A549 (cell line): Measurements from ENCODE around the gene KIF5B. TPM values are rescaled to one million over a fixed set of nuclear protein-coding genes. Genes with fewer than 3 reads are reported as not detected.

Experiments
- ATAC-seq, 2 experiments: fragments of 200-7000 bp in 1 of 2; fragments of >200 bp in 1 of 2; cut with Nextera tagmentation in 1 of 2; cut with Tn5 transposase in 1 of 2; 3 replicates each; pipeline versions ENCODE4 v1.8.0 to v1.9.1; 2018 to 2020; ENCODE audit warnings: mild to moderate bottlenecking in 1 of 2, moderate library complexity in 1 of 2
- CTCF ChIA-PET: fragments of 300-600 bp; sonication (Branson Sonifier 250); formaldehyde crosslinking; extraction: SDS; loops from one replicate; lab custom pipeline; 2021; ENCODE audit warnings: antibody characterized with exemption, inconsistent platforms; lab: Yijun Ruan, JAX
- POLR2A ChIA-PET: fragments of 350-600 bp; formaldehyde crosslinking; extraction: SDS; loops from one replicate; lab custom pipeline; 2021; ENCODE audit warnings: antibody characterized with exemption, inconsistent platforms; lab: Yijun Ruan, JAX
- DNase-seq, 2 experiments: peaks; one replicate each; pipeline versions ENCODE4 v3.0.0 to v3.0.0-alpha.2; 2011 to 2016; ENCODE audit warnings: low read depth in 1 of 2, low spot score in 1 of 2
- FAIRE-seq: peaks from 2 replicates; lab custom pipeline; 2011; peaks lifted over from hg19 to GRCh38; lab: Jason Lieb, UNC
- H3K27ac ChIP-seq, 2 experiments: fragments of >200 bp; sonication (Bioruptor Twin); formaldehyde crosslinking; 3 replicates each; pipeline ENCODE4 v1.5.1; 2016 to 2017
- H3K4me1 ChIP-seq: fragments of >200 bp; sonication (Bioruptor Twin); formaldehyde crosslinking; 3 replicates; pipeline ENCODE4 v1.6.1; 2016
- H3K4me2 ChIP-seq: fragments of >200 bp; sonication (Bioruptor Twin); formaldehyde crosslinking; 3 replicates; pipeline ENCODE4 v1.6.1; 2016
- H3K4me3 ChIP-seq: fragments of >200 bp; sonication (Bioruptor Twin); formaldehyde crosslinking; 3 replicates; pipeline ENCODE4 v1.5.1; 2016
- H3K9me3 ChIP-seq: fragments of >200 bp; sonication (Bioruptor Twin); formaldehyde crosslinking; 3 replicates; pipeline ENCODE4 v1.6.1; 2016
- CBX8 ChIP-seq: fragments of 200-600 bp; sonication (generic); IDR thresholded peaks from 2 replicates; pipeline ENCODE4 v1.6.1; 2016
- EHMT2 ChIP-seq: fragments of 200-600 bp; sonication (generic); IDR thresholded peaks from 2 replicates; pipeline ENCODE4 v1.6.1; 2016; ENCODE audit warnings: antibody characterized with exemption, low read depth, mild to moderate bottlenecking, moderate library complexity
- EP300 ChIP-seq, 2 experiments: fragments of >200 bp; sonication (Bioruptor Twin); formaldehyde crosslinking; IDR thresholded peaks; 2 replicates in 1 of 2; 3 replicates in 1 of 2; pipeline ENCODE4 v1.6.1; 2016 to 2017
- ESRRA ChIP-seq: fragments of 150-350 bp; IDR thresholded peaks from 2 replicates; pipeline ENCODE4 v1.6.1; 2014; ENCODE audit warnings: mild to moderate bottlenecking, low read length, borderline replicate concordance
- FOSB ChIP-seq: fragments of 250-450 bp; sonication (Bioruptor Pico); IDR thresholded peaks from 2 replicates; pipeline ENCODE4 v1.5.0; 2020; ENCODE audit warnings: mild to moderate bottlenecking, moderate library complexity
- HOXA7 ChIP-seq: fragments of 250-450 bp; sonication (Bioruptor Pico); IDR thresholded peaks from 2 replicates; pipeline ENCODE4 v1.5.0; 2020; ENCODE audit warnings: mild to moderate bottlenecking, moderate library complexity
- HOXB13 ChIP-seq: fragments of 250-450 bp; sonication (Bioruptor Pico); IDR thresholded peaks from 2 replicates; pipeline ENCODE4 v1.5.0; 2020; ENCODE audit warnings: low read depth, mild to moderate bottlenecking, moderate library complexity
- JUN ChIP-seq, 2 experiments: fragments of >200 bp; sonication (Bioruptor Twin); formaldehyde crosslinking; IDR thresholded peaks; 2 replicates in 1 of 2; 3 replicates in 1 of 2; pipeline ENCODE4 v1.6.1; 2016 to 2017
- MAZ ChIP-seq: fragments of 150-350 bp; IDR thresholded peaks from 2 replicates; pipeline ENCODE4 v1.6.1; 2014; ENCODE audit warnings: antibody characterized with exemption, low read depth, low read length, borderline replicate concordance
- NFE2L2 ChIP-seq: fragments of 150-350 bp; conservative IDR thresholded peaks from 2 replicates; pipeline ENCODE4 v1.6.1; 2014; ENCODE audit warnings: low read length
- RCOR1 ChIP-seq: fragments of 150-350 bp; IDR thresholded peaks from 2 replicates; pipeline ENCODE4 v1.6.1; 2014; ENCODE audit warnings: antibody characterized with exemption, low read length, low read depth
- RFX5 ChIP-seq: fragments of 450-650 bp; IDR thresholded peaks from 2 replicates; pipeline ENCODE4 v1.7.1; 2014; ENCODE audit warnings: antibody characterized with exemption, mild to moderate bottlenecking, moderate library complexity
- RNF2 ChIP-seq: fragments of 200-600 bp; sonication (generic); IDR thresholded peaks from 2 replicates; pipeline ENCODE4 v1.6.1; 2016; ENCODE audit warnings: low read depth, mild to moderate bottlenecking, antibody characterized with exemption, moderate library complexity, borderline replicate concordance
- SREBF2 ChIP-seq: fragments of 450-650 bp; IDR thresholded peaks from 2 replicates; pipeline ENCODE4 v1.6.1; 2014; ENCODE audit warnings: mild to moderate bottlenecking, moderate library complexity
- TFCP2L1 ChIP-seq: fragments of 250-450 bp; sonication (Bioruptor Pico); IDR thresholded peaks from 2 replicates; pipeline ENCODE4 v1.5.0; 2021; ENCODE audit warnings: mild to moderate bottlenecking
- TP53 ChIP-seq: fragments of 250-450 bp; sonication (Bioruptor Pico); IDR thresholded peaks from 2 replicates; pipeline ENCODE4 v1.5.0; 2021; ENCODE audit warnings: mild to moderate bottlenecking, moderate library complexity
- ZC3H11A ChIP-seq: fragments of 450-650 bp; IDR thresholded peaks from 2 replicates; pipeline ENCODE4 v1.6.1; 2014; ENCODE audit warnings: antibody characterized with exemption, mild to moderate bottlenecking
- WGBS: methylation state at CpG from one replicate; pipeline ENCODE4 v1.1.6; 2017; ENCODE audit errors: missing lambda C conversion rate; 5-methylcytosine and 5-hydroxymethylcytosine counted together
- polyA plus RNA-seq, 4 experiments: library from polyadenylated mRNA; depleted of rRNA in 3 of 4; stranded (reverse); fragments of >200 nt; fragmentation: RNase III in 1 of 4; extraction: RNeasy Plus Mini Kit Qiagen cat#74134 plus additional on column Dnase treatment in 1 of 4; gene quantifications; 2 replicates in 3 of 4; 3 replicates in 1 of 4; pipeline ENCODE4 v1.2.3, GENCODE V29; 2011 to 2017
- TF ChIP-seq, protein P1 (sequence below): fragments of 150-350 bp; IDR thresholded peaks from 2 replicates; pipeline ENCODE4 v1.6.1; 2014; ENCODE audit warnings: low read depth, mild to moderate bottlenecking, low read length
- TF ChIP-seq, protein P2 (sequence below): fragments of 450-650 bp; IDR thresholded peaks from 2 replicates; pipeline ENCODE4 v1.6.1; 2014; ENCODE audit warnings: antibody characterized with exemption
- TF ChIP-seq, protein P3 (sequence below): fragments of 250-450 bp; sonication (Bioruptor Pico); IDR thresholded peaks from 2 replicates; pipeline ENCODE4 v1.5.0; 2021; ENCODE audit warnings: mild to moderate bottlenecking, moderate library complexity, borderline replicate concordance
- TF ChIP-seq, protein P4 (sequence below): fragments of >200 bp; sonication (Bioruptor Twin); formaldehyde crosslinking; IDR thresholded peaks from 3 replicates; pipeline ENCODE4 v1.6.1; 2016
- TF ChIP-seq, protein P5 (sequence below): IDR thresholded peaks from 2 replicates; pipeline ENCODE4 v1.6.1; 2012; ENCODE audit warnings: low read depth, borderline replicate concordance

KIF5B gene
- polyA plus RNA-seq, 2 of the 4 experiments (the other 2 are of a cell fraction) = 81.9 to 124 TPM

DNA sequence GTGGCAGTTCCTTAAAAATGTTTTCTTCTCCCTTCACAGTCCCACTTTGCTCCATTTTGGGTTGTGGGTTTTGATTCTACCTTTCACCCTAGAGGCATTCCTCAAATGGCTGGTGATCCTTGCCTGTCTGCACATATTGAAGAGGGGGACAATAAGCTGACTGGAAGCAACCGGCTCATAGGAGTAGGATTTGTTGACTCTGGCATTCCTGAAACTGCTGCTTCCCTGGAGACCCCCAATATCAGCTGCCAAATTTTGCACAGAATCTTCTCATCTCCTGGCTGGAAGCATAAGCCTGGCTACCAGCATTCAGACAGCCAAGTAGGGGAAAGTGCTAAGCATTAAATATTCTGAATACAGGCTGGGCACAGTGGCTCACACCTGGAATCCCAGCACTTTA, 53.7 kb downstream of the KIF5B start:
- FAIRE-seq (no peak), DNase-seq (no peak), ATAC-seq (no peak)
- 85% methylated on average over 1 of the region's 1 CpG for WGBS
- Histone ChIP-seq H3K4me1 (0 out of 3 replicates have a peak, but pooled peaks cover 3% of the 10 kb centered on the region), H3K9me3 (no peaks in the 10 kb centered on the region), H3K4me2 (no peak overlapping the region), H3K27ac (no peak overlapping the region), H3K4me3 (no peak overlapping the region)
- TF ChIP-seq SREBF2 (no peak), JUN (IDR thresholded peaks at IDR 0.05) (no peak)
- CTCF ChIA-PET = interaction anchor here (0.9 to 4.3 kb wide), 2 partner anchors 140 to 141 kb away, joined by 5 to 49 read pairs; no protein-coding TSS in a partner anchor
- POLR2A ChIA-PET = no interaction called here

DNA sequence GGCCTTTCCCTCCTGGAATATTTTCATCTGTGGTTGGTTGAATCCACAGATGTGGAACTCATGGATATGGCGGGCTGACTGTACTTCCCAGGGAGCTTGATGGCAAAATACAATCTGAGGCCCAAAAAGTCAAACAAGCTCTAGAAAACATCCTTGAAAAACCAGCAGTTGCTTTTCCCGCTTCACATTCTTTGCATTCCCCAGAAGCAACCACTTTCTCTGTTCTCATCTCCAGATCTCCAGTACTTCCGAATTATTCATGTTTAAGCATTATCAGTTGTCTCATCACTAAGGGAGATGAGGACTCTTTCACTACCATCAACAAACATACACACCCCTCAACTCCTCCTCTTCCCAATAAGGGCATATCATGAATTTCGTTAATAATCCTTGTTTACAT, 55.3 kb downstream of the KIF5B start:
- ATAC-seq = no peak
- TF ChIP-seq, protein P1, sequence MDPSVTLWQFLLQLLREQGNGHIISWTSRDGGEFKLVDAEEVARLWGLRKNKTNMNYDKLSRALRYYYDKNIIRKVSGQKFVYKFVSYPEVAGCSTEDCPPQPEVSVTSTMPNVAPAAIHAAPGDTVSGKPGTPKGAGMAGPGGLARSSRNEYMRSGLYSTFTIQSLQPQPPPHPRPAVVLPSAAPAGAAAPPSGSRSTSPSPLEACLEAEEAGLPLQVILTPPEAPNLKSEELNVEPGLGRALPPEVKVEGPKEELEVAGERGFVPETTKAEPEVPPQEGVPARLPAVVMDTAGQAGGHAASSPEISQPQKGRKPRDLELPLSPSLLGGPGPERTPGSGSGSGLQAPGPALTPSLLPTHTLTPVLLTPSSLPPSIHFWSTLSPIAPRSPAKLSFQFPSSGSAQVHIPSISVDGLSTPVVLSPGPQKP = no peak
- TF ChIP-seq SREBF2 (no peak), ZC3H11A (no peak), RNF2 (no peak), HOXB13 (CRISPR knock-in tag) (no peak), FOSB (CRISPR knock-in tag) (no peak), CBX8 (no peak), HOXA7 (CRISPR knock-in tag) (no peak), ESRRA (no peak), TP53 (CRISPR knock-in tag) (no peak)
- TF ChIP-seq, protein P2, sequence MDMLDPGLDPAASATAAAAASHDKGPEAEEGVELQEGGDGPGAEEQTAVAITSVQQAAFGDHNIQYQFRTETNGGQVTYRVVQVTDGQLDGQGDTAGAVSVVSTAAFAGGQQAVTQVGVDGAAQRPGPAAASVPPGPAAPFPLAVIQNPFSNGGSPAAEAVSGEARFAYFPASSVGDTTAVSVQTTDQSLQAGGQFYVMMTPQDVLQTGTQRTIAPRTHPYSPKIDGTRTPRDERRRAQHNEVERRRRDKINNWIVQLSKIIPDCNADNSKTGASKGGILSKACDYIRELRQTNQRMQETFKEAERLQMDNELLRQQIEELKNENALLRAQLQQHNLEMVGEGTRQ = no peak
- TF ChIP-seq, protein P3, sequence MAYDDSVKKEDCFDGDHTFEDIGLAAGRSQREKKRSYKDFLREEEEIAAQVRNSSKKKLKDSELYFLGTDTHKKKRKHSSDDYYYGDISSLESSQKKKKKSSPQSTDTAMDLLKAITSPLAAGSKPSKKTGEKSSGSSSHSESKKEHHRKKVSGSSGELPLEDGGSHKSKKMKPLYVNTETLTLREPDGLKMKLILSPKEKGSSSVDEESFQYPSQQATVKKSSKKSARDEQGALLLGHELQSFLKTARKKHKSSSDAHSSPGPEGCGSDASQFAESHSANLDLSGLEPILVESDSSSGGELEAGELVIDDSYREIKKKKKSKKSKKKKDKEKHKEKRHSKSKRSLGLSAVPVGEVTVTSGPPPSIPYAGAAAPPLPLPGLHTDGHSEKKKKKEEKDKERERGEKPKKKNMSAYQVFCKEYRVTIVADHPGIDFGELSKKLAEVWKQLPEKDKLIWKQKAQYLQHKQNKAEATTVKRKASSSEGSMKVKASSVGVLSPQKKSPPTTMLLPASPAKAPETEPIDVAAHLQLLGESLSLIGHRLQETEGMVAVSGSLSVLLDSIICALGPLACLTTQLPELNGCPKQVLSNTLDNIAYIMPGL (CRISPR knock-in tag) = no peak
- TF ChIP-seq, protein P4, sequence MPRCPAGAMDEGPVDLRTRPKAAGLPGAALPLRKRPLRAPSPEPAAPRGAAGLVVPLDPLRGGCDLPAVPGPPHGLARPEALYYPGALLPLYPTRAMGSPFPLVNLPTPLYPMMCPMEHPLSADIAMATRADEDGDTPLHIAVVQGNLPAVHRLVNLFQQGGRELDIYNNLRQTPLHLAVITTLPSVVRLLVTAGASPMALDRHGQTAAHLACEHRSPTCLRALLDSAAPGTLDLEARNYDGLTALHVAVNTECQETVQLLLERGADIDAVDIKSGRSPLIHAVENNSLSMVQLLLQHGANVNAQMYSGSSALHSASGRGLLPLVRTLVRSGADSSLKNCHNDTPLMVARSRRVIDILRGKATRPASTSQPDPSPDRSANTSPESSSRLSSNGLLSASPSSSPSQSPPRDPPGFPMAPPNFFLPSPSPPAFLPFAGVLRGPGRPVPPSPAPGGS = no peak
- POLR2A ChIA-PET = no interaction called here
- Histone ChIP-seq H3K27ac (no peak overlapping the region), H3K4me2 (no peak overlapping the region), H3K4me1 (0 out of 3 replicates have a peak, but pooled peaks cover 3% of the 10 kb centered on the region), H3K4me3 (no peak overlapping the region), H3K9me3 (no peaks in the 10 kb centered on the region)
- DNase-seq = no peak
- FAIRE-seq = no peak
- WGBS = 56% methylated on average over 4 of the region's 4 CpGs
- CTCF ChIA-PET = interaction anchor here (2.0 to 2.3 kb wide), 2 partner anchors 10 to 139 kb away, joined by 8 read pairs; no protein-coding TSS in a partner anchor

DNA sequence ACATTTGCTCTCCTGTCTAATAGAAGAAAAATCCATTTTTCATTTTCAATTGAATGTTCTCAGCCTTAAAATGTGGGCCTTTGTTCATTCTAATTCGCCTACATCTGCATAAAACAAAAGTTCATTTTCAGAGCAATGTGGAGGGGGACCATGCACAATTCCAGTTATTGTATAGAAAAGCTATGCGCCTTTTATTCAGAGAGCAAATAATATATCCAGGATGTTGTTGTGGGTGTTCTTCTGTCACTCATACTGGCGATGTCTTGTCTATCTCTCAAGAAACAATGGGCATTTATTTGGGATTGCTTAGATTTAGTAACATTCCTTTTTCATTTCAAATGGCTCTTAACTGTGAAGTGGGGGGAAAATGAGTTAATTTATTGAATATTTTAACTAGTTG, 56.4 kb downstream of the KIF5B start:
- no peaks in the 10 kb centered on the region for H3K9me3 ChIP-seq
- H3K27ac ChIP-seq = no peak overlapping the region
- no peak for ATAC-seq
- no peak for FAIRE-seq
- DNase-seq = no peak
- H3K4me2 ChIP-seq = no peak overlapping the region
- H3K4me3 ChIP-seq = no peak overlapping the region
- CTCF ChIA-PET = interaction anchor here (2.0 to 2.3 kb wide), 2 partner anchors 9 to 138 kb away, joined by 8 read pairs; no protein-coding TSS in a partner anchor
- H3K4me1 ChIP-seq = 0 out of 3 replicates have a peak, but pooled peaks cover 3% of the 10 kb centered on the region
- POLR2A ChIA-PET = no interaction called here
- WGBS = 84% methylated on average over 3 of the region's 3 CpGs
- TF ChIP-seq MAZ (no peak), RCOR1 (no peak), ZC3H11A (no peak), JUN (IDR thresholded peaks at IDR 0.05) (no peak), NFE2L2 (no peak), TP53 (CRISPR knock-in tag) (no peak), TFCP2L1 (CRISPR knock-in tag) (no peak), RFX5 (no peak), EHMT2 (no peak), EP300 (IDR thresholded peaks at IDR 0.05) (no peak)
- TF ChIP-seq, protein P2 = no peak
- TF ChIP-seq, protein P3 (CRISPR knock-in tag) = no peak
- TF ChIP-seq, protein P5, sequence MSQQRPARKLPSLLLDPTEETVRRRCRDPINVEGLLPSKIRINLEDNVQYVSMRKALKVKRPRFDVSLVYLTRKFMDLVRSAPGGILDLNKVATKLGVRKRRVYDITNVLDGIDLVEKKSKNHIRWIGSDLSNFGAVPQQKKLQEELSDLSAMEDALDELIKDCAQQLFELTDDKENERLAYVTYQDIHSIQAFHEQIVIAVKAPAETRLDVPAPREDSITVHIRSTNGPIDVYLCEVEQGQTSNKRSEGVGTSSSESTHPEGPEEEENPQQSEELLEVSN = no peak
- TF ChIP-seq, protein P1 = no peak
